Fibroblast of skin of back (primary cell): ENCODE measurements around the gene FEM1A.
"Not testable (repeated sequence)": the region's sequence is repeated elsewhere in the genome, so short reads cannot be mapped to it uniquely, and the experiment has no call there.

Experiments
- DNase-seq: peaks from one replicate; pipeline ENCODE4 v3.0.0-alpha.2; 2013

Gene FEM1A

DNA sequence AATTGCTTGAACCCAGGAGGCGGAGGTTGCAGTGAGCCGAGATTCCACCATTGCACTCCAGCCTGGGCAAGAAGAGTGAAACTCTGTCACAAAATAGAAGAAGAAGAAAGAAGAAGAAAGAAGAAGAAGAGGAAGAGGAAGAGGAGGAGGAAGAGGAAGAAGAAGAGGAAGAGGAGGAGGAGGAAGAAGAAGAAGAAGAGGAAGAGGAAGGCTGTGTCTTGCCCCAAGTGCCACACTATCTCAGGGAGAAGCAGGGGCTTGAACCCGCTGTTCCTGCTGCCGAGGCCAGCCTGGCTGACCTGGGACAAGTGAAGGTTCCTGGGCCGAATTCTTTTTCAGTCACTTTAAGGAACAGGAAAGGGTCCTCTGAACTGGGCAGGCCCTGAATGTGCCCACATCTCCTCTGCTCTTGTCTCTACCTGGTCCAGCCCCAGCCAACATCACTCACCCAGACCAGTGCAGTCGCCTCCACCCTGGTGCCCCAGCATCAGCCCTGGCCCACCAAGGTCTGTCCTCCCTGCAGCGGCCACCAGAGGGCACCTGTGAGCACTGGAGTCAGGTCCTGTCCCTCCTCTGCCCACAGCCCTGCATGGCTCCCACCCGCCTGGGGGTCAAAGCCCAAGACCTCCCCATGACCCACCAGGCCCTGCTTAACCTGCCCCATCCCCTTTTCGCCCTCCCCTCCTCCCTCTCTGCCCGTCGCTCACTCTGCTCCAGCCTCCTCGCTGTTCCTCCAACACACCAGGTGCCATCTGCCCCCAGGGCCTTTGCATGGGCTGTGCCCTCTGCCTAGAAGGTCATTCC, 20.0 kb downstream of the FEM1A start:
- DNase-seq = peak; percentile 63

DNA sequence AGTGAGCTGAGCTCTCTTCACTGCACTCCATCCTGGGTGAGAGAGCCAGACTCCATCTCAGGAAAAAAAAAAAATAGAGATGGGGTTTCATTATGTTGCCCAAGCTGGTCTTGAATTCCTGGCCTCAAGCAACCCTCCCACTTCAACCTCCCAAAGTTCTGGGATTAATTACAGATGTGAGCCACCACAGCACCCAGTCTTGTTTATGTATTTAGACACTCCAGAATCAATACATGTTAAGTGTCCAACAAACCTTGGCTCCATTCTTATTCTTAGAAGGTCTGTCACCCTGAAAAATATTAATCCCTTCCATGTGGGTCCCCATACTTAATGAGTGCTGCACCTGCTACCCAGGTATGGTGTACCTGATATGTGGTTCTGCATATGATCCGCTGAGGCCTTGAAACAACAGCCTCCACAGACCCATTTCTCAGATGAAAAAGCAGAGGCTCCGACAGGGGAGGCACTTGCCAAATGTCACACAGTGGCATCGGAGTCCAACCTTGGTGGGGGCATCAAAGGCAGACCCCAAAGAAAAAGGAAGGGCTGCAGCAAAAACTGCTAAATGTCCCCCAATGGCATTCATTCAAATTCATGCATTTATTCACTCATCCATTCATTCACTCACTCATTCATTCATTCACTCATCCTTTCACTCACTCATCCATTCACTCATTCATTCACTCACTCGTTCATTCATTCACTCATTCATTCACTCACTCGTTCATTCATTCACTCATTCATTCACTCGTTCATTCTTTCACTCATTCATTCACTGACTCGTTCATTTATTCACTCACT, 23.3 kb downstream of the FEM1A start:
- peak; percentile 68 for DNase-seq

DNA sequence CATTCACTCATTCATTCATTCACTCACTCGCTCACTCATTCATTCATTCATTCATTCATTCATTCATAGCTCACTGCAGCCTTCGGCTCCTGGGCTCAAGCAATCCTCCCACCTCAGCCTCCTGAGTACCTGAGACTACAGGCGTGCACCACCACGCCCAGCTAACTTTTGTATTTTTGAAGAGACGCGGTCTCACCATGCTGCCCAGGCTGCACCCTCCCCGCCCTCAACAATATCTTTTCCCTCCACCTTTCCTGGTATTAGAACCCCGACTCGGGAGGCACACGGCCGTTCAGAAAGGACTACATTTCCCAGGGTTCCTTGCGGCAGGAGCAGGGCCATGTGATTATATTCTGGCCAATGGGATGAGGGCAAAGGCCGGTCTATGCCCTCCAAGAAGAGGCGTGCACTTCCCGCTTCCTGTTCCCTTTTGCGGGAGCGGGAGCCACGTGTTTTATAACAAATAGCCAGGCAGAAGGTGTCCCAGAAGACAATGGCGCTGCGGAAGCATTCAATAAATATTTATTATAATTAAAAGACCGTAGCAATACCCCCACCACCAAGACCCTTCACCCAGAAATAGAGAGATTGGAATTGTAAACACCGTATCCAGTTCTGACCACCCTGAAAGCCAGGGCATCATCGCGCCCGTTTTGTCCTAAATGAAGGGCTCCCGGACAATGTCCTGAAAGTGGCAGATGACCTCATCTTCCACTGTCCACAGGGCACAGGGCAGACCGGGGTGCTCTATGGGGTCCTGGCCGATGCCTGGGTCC, 24.1 kb downstream of the FEM1A start:
- peak; percentile 94 for DNase-seq

DNA sequence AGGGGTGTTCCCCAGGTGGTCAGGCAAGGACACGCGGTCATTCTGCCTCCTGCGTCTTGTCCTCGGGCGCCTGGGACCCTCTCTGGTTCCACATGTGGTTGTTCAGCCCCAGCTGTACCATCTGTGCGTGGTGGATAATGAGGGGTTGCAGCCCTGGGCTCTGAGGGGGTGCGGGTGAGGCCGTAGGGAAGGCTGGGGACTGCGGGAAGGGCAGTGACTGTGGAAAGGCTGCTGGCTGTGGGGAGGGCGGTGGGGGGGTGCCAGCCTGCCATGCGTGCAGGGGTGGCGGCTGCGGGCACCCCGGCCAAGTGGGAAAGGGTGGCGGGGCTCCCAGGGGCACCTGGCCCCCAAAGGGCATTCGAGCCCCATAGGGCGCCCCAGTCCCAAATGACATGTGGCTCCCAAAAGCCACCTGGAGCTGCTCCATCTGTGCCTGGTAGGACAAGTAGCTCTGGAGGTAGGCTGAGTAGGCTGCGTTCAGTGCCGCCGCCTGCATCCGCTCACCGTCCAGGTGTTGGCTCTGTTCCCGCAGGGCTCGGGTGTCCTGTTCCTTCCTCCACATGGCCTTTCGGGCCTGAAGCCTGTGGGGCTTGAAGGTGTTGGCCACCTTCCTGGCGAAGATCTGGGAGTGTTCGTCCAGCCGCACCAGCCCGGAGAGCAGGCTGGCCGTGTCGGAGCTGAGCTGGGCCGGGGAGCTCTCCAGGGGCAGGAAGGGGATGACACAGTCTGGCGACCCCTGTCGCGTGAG, 24.8 kb downstream of the FEM1A start:
- no peak for DNase-seq

DNA sequence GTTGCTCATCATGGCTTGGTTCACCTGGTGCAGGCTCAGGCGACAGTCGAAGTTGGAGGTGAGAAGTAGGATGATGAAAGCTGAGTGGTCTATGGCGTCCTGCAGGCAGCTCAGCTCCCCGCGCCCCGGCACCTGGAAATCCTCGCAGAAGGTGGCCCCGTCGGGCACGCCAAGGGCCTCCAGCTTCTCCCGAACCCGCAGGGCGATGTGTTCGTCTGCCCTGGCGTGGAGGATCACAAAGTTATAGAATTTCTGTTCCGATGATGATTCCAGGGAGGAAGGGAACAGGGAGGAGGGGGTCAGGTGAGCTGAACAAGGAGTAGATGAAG, 25.4 kb downstream of the FEM1A start:
- no peak for DNase-seq

DNA sequence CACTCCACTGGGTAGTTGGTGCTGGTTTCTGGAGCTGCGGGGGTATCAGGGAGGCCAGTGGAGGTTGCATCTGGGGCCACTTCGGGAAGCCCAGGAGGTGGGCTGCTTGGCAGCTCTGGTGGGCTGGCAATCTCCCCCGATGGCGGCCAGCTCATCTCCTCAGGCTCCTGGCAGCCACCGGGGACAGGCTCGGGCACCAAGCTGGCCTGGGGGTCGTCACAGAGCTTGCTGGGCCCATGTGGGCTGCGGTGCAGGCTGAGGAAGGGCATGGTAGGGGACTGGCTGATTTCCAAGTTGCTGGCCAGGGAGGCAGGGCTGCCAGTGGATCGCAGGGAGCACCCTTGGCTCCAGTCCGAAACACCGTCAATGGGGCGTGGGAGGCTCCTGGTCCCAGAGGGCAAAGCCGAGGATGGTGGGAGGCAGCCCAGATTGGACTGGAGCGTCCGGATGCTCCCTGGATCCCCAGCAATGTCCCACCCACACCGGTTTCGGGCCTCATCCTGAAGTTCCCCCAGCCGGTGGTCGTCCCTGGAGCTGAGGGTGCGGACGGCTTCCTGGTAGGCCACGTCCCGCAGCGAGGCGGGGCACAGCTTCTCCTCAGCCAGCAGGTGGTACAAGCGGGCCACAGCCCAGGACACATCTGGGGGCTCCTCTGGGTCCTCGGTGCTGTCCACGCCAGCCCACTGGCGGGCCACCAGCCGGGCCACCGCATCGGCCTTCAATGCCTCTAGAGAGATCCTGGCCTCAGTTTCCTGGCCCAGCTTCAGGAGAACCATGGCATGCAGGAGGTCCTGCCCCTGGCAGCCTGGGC, 26.1 kb downstream of the FEM1A start:
- DNase-seq = no peak

DNA sequence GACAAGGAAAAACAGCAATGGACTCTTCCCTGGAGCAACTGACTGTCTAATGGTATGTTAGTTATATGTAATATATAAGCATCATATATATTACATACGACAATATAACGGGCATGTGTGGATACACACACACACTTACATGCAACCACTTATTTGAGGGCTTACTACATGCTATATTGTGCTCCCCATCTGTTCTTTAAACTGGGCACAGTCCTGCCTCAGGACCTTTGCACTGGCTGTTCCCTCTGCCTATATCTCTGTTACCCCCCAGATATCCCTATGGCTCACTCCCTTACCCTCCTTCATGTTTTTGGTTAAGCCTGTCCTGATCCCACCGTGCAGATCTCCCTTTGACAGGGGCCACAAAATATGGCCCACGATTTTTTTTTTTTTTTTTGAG, 29.7 kb downstream of the FEM1A start:
- DNase-seq = no peak

DNA sequence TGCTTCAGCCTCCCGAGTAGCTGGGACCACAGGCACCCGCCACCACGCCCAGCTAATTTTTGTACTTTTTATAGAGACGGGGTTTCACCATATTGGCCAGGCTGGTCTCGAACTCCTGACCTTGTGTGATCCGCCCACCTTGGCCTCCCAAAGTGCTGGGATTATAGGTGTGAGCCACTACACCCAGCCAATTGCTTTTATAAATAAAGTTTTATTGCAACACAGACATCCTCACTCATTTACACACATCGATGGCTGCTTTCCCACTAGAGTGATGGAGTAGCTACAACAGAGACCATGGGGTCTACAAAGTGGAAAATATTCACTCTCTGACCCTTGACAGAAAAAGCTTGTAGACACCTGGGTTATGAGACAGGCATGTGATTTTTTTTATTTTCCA, 30.8 kb downstream of the FEM1A start:
- not testable (repeated sequence) for DNase-seq

DNA sequence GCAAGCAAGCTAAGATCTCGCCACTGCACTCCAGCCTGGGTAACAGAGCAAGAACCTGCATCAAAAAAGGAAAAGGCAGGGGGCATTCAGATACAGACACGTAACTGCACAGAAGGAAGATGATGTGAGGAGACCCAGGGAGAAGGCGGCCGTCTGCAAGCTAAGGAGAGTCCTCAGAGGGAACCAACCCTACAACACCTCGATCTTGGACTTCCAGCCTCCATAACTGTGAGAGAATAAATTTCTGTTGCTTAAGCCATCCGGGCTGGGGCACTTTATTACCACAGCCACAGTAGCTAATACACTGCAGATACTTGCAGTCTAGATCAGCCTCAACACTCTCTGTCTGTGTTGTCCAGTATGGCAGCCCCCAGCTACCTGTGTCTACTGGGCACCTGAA, 32.0 kb downstream of the FEM1A start:
- DNase-seq = no peak

DNA sequence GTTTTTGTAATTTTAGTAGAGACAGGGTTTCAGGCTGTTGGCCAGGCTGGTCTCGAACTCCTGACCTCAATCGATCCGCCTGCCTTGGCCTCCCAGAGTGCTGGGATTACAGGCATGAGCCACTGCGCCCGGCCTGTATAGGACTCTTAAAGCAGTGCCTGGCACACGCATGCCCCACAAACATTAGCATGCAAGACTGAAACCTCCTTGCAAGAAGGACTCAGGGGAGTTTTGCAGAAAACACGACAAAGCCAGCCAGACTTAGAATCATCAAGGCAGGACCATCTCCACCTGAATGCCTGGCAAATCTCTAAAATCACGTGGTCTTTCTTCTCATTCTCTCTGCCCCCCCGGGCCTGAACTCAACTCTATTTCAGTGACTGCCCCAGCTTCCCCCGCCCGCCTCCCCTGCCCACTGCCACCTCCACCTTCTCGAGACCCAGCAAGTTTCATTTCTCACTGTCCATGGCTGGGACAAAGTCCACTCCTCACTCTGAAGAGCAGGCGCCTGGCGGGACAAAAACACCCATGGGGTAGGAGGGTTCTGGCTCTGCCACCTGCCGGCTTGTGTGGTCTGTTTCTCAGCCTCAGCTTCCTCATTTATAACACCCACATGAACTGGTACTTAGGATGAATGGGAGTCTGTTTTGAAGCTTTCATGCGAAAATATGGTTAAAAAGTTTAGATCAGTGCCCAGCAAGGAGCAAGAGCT, 37.6 kb downstream of the FEM1A start:
- DNase-seq = no peak

DNA sequence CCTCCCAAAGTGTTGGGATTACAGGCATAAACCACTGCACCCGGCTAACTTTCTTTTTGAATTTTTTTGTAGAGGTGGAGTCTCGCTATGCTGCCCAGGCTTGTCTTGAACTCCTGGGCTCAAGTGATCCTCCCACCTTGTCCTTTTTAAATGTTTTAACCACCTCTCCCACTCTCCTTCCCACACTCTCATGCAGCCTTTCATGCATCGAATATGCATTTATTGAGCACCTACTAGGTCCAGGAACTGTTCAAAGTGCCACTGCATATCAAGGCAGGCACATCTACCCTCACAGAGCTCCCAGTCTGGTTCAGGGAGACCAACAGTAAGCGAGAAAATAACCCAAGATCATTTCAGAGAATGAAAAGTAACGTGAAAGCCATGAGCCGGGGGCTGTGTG, 38.8 kb downstream of the FEM1A start:
- no peak for DNase-seq

DNA sequence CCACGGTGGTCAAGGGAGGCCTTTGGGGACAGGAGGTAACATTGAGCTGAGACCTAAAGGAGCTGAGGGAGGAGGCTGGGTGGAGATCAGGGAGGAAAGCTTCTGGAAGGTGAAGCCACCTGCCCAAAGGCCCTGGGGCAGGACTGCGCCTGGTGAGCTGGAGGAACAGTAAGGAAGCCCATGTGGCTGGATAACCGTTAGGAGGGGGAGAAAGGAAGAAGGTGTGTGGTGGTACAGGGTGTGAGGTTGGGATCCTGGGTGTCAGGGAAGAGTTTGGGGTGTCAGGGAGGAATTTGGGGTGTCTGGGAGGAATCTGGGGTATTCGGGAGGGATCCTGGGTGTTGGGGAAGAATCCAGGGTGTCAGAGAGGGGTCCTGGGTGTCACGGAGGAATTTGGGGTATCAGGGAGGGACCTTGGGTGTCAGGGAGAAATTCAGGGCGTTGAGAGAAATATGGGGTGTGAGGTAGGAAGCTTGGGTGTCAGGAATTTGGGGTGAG, 39.3 kb downstream of the FEM1A start:
- no peak for DNase-seq

DNA sequence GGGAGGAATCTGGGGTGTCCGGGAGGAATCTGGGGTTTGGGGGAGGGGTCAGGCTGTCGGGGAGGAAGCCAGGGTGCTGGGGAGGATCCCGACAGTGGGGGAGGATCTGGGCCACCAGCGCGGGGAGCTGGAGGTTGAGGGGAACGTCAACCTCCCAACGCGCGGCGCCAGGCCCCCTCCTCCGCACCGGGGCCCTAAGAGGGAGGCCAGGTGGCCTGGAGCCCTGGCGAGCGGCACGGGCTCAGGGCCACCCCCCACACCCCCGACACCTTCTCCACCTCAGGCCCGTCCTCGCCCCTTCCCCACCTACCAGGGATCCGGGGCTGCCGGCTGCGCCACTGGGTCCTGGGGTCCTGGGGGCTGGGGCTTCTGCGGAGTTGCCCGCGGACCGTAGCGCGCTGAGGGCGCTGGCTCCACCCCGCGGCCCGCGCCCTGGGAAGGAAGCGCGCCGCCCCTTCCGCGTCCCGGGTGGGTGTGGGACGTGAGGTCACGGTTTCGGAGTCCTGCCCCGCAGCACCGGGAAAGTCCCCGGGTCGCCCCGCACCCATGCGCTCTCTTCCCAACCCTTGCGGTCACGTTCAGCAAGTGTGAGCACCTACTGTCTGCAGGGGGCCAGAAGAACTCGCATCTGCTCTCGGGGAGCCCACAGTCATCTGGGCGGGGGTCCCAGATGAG, 39.9 kb downstream of the FEM1A start, which contains the start of gene TICAM1:
TICAM1 (minus strand) TSS at position 409 of the 675 bp plus-strand sequence. CDS start 13,335 bp downstream, outside the sequence.
- peak; percentile 55 for DNase-seq

DNA sequence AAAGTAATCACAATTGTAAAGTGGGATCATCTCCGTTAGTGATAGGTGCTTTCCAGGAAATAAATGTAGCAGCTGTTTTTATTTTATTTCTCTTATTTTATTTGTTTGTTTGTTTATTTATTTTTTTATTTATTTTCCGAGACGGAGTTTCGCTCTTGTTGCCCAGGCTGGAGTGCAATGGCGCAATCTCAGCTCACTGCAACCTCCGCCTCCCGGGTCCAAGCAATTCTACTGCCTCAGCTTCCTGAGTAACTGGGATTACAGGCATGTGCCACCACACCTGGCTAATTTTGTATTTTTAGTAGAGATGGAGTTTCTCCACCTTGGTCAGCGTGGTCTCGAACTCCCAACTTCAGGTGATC, 40.4 kb downstream of the FEM1A start:
- DNase-seq = not testable (repeated sequence)

DNA sequence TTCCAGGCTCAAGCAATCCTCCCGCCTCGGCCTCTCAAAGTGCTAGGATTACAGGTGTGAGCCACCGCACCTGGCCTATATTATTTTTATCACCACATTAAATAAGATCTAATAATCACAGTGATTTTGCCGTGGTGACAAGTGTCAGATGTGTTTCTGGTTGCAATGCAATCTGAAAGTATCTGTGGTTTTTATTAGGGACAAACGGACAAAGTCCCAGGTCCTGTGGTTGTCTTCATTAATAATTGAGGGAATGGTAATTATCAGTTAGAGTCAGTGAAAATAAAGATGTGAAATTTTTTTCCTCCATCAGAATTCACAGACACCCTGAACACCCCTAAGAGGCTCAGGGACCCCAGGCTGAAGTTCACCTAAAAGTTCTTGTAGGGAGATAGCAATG, 41.2 kb downstream of the FEM1A start:
- no peak for DNase-seq

DNA sequence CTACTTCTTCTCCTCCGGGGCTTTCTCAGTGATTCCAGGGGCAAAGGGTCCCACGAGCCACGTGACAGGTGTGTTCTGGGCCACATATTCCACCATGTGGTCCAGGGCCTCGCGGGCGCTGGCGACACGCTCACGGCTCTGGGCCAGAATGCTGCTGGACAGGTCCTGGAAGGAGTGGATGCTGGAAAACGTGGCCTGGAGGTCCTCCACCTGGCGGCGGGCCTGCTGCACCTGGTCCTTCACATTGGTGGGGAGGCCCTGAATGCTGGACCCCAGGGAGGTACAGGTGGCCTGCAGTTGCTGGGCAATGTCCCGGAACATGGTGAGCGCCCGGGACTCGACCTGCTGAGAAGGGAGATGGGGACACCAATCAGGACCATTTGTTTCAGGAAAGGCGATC, 47.7 kb downstream of the FEM1A start:
- no peak for DNase-seq

DNA sequence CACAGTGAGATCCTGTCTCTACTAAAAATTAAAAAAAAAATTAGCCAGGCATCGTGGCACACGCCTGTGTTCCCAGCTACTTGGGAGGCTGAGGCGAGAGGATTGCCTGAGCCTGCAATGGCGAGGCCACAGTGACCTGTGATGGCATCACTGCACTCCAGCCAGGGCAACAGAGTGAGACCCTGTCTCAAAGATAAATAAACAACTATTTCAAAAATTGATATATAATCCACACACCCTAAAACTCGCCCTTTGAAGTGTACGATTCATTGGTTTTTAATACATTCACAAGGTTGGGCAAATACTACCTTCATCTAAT, 52.1 kb downstream of the FEM1A start:
- DNase-seq = no peak

DNA sequence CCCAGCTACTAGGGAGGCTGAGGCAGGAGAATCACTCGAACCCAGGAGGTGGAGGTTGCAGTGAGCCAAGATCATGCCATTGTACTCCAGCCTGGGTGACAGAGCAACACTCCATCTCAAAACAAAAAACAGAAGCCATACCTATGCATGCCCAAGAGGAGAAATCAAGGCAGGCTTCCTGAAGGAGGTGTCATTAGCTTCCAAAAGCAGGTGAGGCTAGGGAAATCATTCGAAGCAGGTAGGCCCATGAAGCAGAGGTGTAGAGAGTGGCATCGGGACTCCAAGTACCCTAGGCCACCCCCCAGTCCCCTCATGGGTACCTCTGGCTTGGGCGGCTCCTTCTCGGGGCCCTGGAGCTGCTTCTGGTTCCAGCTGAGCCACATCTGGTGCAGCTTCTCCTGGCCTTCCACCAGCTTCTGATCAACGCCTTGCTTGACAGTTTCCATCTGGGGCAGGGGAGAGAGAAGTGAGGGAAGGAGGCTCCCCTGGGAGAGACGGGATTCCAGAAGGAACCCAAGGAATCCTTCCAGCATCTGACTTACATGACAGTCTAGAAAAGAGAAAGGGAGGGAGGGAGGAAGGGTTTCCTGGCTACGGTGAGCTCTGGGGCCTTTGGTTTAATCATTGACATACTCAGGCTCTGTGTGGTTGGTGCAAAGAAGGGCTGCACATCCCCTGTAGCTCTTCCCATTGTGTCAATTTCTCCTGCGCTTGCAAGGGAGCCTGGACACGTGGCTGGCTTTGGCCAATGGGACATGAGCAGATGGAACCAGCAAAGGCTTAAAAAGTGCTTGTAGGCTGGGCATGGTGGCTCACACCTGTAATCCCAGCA, 53.0 kb downstream of the FEM1A start:
- peak; percentile 75 for DNase-seq

DNA sequence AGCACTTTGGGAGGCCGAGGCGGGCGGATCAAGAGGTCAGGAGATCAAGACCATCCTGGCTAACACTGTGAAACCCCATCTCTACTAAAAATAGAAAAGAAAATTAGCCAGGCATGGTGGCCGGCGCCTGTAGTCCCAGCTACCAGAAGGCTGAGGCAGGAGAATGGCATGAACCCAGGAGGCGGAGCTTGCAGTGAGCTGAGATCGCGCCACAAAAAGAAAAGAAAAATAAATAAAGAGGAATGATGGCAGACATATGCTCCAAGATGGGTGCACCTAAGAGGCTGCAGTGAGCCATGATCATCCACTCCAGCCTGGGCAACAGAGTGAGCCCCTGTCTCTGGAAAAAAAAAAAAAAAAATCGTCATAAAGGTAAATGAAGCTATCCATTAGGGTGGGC, 54.4 kb downstream of the FEM1A start:
- peak; percentile 74 for DNase-seq
